Measurements from ENCODE around the gene NISCH. TPM values are rescaled to one million over a fixed set of nuclear protein-coding genes. Genes with fewer than 3 reads are reported as not detected.

NISCH gene
- polyA plus RNA-seq, 1 donor (not counting 4 experiments of a cell fraction or from before 2014, with no cell fraction given): 48.1 TPM

- H3K27me3 ChIP-seq (ENCODE audit: control insufficient read depth, extremely low read depth, insufficient read depth, low read length): no peaks in the 10 kb centered on the region
- peaks cover 31% of the 10 kb centered on the region for H3K79me2 ChIP-seq (ENCODE audit: control insufficient read depth, insufficient read depth, low read length)
- H3K4me1 ChIP-seq (ENCODE audit: control insufficient read depth, extremely low read depth, insufficient read depth, low read length): peaks cover 42% of the 10 kb centered on the region
- H4K20me1 ChIP-seq (ENCODE audit: control insufficient read depth, extremely low read depth, insufficient read depth, low read length): peaks cover 4% of the 10 kb centered on the region
- TF ChIP-seq CTCF (optimal IDR thresholded peaks at IDR 0.05 in 1 of 3, IDR thresholded peaks at IDR 0.05 in 1 of 3, conservative IDR thresholded peaks at IDR 0.05 in 1 of 3; ENCODE audit: extremely low read depth in 1 of 3, insufficient read depth in 2 of 3, low read length in 3 of 3): no peak
- TF ChIP-seq EZH2 (IDR thresholded peaks at IDR 0.05; ENCODE audit: low read length): no peak
- dilution Hi-C loops (cut with MboI; ENCODE audit: extremely low pct_ligation_motif_present, low sequenced_read_pairs): no loop called here
- no peaks in the 10 kb centered on the region for H3K9me3 ChIP-seq (ENCODE audit: control insufficient read depth, low read depth, low read length)
- H3K4me3 ChIP-seq (ENCODE audit: control insufficient read depth in 2 of 3, extremely low read depth in 1 of 3, insufficient read depth in 2 of 3, low read depth in 1 of 3, low read length in 3 of 3): peak within 1 kb of the TSS; percentile 58 to 65 (median 63)
- FAIRE-seq (no peak), DNase-seq (ENCODE audit: low read depth, low spot score) (no peak)
- peak within 1 kb of the TSS; percentile 65 for H3K9ac ChIP-seq (ENCODE audit: control insufficient read depth, extremely low read depth, insufficient read depth, low read length)
- peak within 1 kb of the TSS; percentile 81 for H3K4me2 ChIP-seq (ENCODE audit: control insufficient read depth, extremely low read depth, insufficient read depth, low read depth, low read length)
- peaks cover 0 to 7% of the 10 kb centered on the region in 2 experiments for H3K36me3 ChIP-seq (ENCODE audit: control insufficient read depth in 2 of 2, extremely low read depth in 1 of 2, insufficient read depth in 2 of 2, low read length in 2 of 2)
- peaks cover 6% of the 10 kb centered on the region for H3K9me1 ChIP-seq (ENCODE audit: control insufficient read depth, extremely low read depth, insufficient read depth, low read length)
- peak within 1 kb of the TSS; percentile 54 for H2AFZ ChIP-seq (ENCODE audit: control insufficient read depth, low read length)
- no peak within 1 kb of the TSS for H3K27ac ChIP-seq (ENCODE audit: control insufficient read depth, insufficient read depth, low read length)
Measured at GRCh38 chr3:52533623-52534280, 78.3 kb downstream of the NISCH start, which contains the start of gene NT5DC2. Gene NT5DC2 (minus strand): TSS chr3:52533857. CDS start chr3:52533737, 120 bp downstream.

- Histone ChIP-seq H3K9me3 (ENCODE audit: control insufficient read depth, low read depth, low read length) (no peaks in the 10 kb centered on the region), H3K9ac (ENCODE audit: control insufficient read depth, extremely low read depth, insufficient read depth, low read length) (peak overlapping the region; percentile 55), H3K4me3 (ENCODE audit: control insufficient read depth in 2 of 3, extremely low read depth in 1 of 3, insufficient read depth in 2 of 3, low read depth in 1 of 3, low read length in 3 of 3) (peak overlapping the region; percentile 41 to 53 (median 47)), H4K20me1 (ENCODE audit: control insufficient read depth, extremely low read depth, insufficient read depth, low read length) (peaks cover 4% of the 10 kb centered on the region), H3K4me2 (ENCODE audit: control insufficient read depth, extremely low read depth, insufficient read depth, low read depth, low read length) (peak overlapping the region; percentile 81), H3K4me1 (ENCODE audit: control insufficient read depth, extremely low read depth, insufficient read depth, low read length) (peaks cover 49% of the 10 kb centered on the region), H3K9me1 (ENCODE audit: control insufficient read depth, extremely low read depth, insufficient read depth, low read length) (peaks cover 9% of the 10 kb centered on the region), H3K27me3 (ENCODE audit: control insufficient read depth, extremely low read depth, insufficient read depth, low read length) (no peaks in the 10 kb centered on the region), H2AFZ (ENCODE audit: control insufficient read depth, low read length) (peak overlapping the region; percentile 54), H3K27ac (ENCODE audit: control insufficient read depth, insufficient read depth, low read length) (no peak overlapping the region), H3K79me2 (ENCODE audit: control insufficient read depth, insufficient read depth, low read length) (peaks cover 38% of the 10 kb centered on the region), H3K36me3 (ENCODE audit: control insufficient read depth in 2 of 2, extremely low read depth in 1 of 2, insufficient read depth in 2 of 2, low read length in 2 of 2) (peaks cover 0 to 11% of the 10 kb centered on the region in 2 experiments)
- dilution Hi-C loops (cut with MboI; ENCODE audit: extremely low pct_ligation_motif_present, low sequenced_read_pairs): no loop called here
- FAIRE-seq (no peak), DNase-seq (ENCODE audit: low read depth, low spot score) (no peak)
- TF ChIP-seq EZH2 (IDR thresholded peaks at IDR 0.05; ENCODE audit: low read length): no peak
Measured at GRCh38 chr3:52534281-52535183, 79.1 kb downstream of the NISCH start.
